Endothelial cell of umbilical vein (primary cell): Measurements from ENCODE around the gene B4GALT6. TPM values are rescaled to one million over a fixed set of nuclear protein-coding genes. Genes with fewer than 3 reads are reported as not detected.

Experiments
- BruUV-seq: library from RNA; stranded (reverse); fragments of 400-500 nt; replicated peaks from 2 replicates; lab custom pipeline; 2021; lab: Mats Ljungman, UMichigan
- CTCF ChIA-PET: fragments of 300-600, 350-600 bp; sonication (Branson Sonifier 250); formaldehyde crosslinking; loops from one replicate; lab custom pipeline; 2021; ENCODE audit warnings: antibody characterized with exemption, inconsistent platforms; lab: Charles Lee
- POLR2A ChIA-PET: fragments of 300-600, 350-600 bp; sonication (Branson Sonifier 250); formaldehyde crosslinking; loops from one replicate; lab custom pipeline; 2021; ENCODE audit warnings: antibody characterized with exemption, inconsistent platforms; lab: Charles Lee
- DNase-seq: peaks from one replicate; pipeline ENCODE4 v3.0.0-alpha.2; 2011; ENCODE audit warnings: low read depth, low spot score
- FAIRE-seq: peaks from 2 replicates; lab custom pipeline; 2011; peaks lifted over from hg19 to GRCh38; lab: Jason Lieb, UNC
- H2AFZ ChIP-seq: 2 replicates; pipeline ENCODE4 v1.6.0; 2012; ENCODE audit warnings: low read depth, low read length, control low read depth, inconsistent platforms
- H3K27ac ChIP-seq: 2 replicates; pipeline ENCODE4 v1.5.1; 2011; ENCODE audit warnings: low read depth, mild to moderate bottlenecking, control low read depth, low read length, moderate library complexity; ENCODE audit not compliant: insufficient read depth
- H3K27me3 ChIP-seq, 2 experiments: 2 replicates each; pipeline versions ENCODE4 v1.6.0 to v1.6.1; 2011; ENCODE audit warnings: low read length in 2 of 2, mixed read lengths in 1 of 2; ENCODE audit not compliant: control insufficient read depth in 2 of 2, insufficient read depth in 2 of 2
- H3K36me3 ChIP-seq, 2 experiments: 2 replicates in 1 of 2; 3 replicates in 1 of 2; pipeline ENCODE4 v1.5.1; 2011; ENCODE audit warnings: low read length in 2 of 2, mild to moderate bottlenecking in 1 of 2, moderate library complexity in 1 of 2; ENCODE audit not compliant: control insufficient read depth in 2 of 2, insufficient read depth in 2 of 2; ENCODE audit errors: extremely low read depth in 1 of 2
- H3K4me1 ChIP-seq: 3 replicates; pipeline ENCODE4 v1.5.1; 2011; ENCODE audit warnings: mild to moderate bottlenecking, low read length; ENCODE audit not compliant: control insufficient read depth, insufficient read depth; ENCODE audit errors: extremely low read depth
- H3K4me2 ChIP-seq: 2 replicates; pipeline ENCODE4 v1.6.1; 2011; ENCODE audit warnings: low read length, control low read depth, mixed read lengths; ENCODE audit not compliant: insufficient read depth
- H3K4me3 ChIP-seq, 3 experiments: fragments of 200-600 bp in 1 of 3; sonication (generic), shearing (Covaris generic) in 1 of 3; replicated peaks in 1 of 3; 2 replicates each; pipeline ENCODE4 v1.5.1; 2011 to 2016; ENCODE audit warnings: control low read depth in 3 of 3, low read length in 3 of 3, mild to moderate bottlenecking in 2 of 3, inconsistent platforms in 1 of 3, low read depth in 1 of 3, moderate library complexity in 1 of 3; ENCODE audit not compliant: insufficient read depth in 1 of 3
- H3K79me2 ChIP-seq: 2 replicates; pipeline ENCODE4 v1.6.0; 2012; ENCODE audit warnings: low read length, inconsistent platforms; ENCODE audit not compliant: control insufficient read depth, insufficient read depth
- H3K9ac ChIP-seq: replicated peaks from 2 replicates; pipeline ENCODE3; 2011; ENCODE audit warnings: low read length, control low read depth; ENCODE audit not compliant: insufficient read depth; ENCODE audit errors: extremely low read depth
- H3K9me1 ChIP-seq: replicated peaks from 3 replicates; pipeline ENCODE4 v1.6.0; 2011; ENCODE audit warnings: mild to moderate bottlenecking, low read length; ENCODE audit not compliant: control insufficient read depth, insufficient read depth; ENCODE audit errors: extremely low read depth
- H3K9me3 ChIP-seq: replicated peaks from 2 replicates; pipeline ENCODE4 v1.5.1; 2012; ENCODE audit warnings: low read length, inconsistent platforms; ENCODE audit not compliant: control insufficient read depth, insufficient read depth
- H4K20me1 ChIP-seq: replicated peaks from 2 replicates; pipeline ENCODE3; 2011; ENCODE audit warnings: mild to moderate bottlenecking, low read length; ENCODE audit not compliant: control insufficient read depth, insufficient read depth; ENCODE audit errors: extremely low read depth
- CTCF ChIP-seq, 2 donors: IDR thresholded peaks; 1 replicate in 1 of 2; 2 replicates in 1 of 2; pipeline ENCODE4 v1.5.1; 2011; ENCODE audit warnings: low read length in 2 of 2, mild to moderate bottlenecking in 2 of 2, moderate library complexity in 2 of 2, control low read depth in 1 of 2, inconsistent platforms in 1 of 2, low read depth in 1 of 2; ENCODE audit not compliant: insufficient read depth in 1 of 2; ENCODE audit errors: extremely low read depth in 1 of 2
- EZH2 ChIP-seq: IDR thresholded peaks from 2 replicates; pipeline ENCODE4 v1.6.1; 2012; ENCODE audit warnings: borderline replicate concordance, low read depth, mild to moderate bottlenecking, moderate library complexity, low read length, inconsistent platforms; ENCODE audit not compliant: severe bottlenecking
- FOS ChIP-seq: IDR thresholded peaks from 2 replicates; pipeline ENCODE4 v1.6.1; 2011; ENCODE audit warnings: mild to moderate bottlenecking, low read length, moderate library complexity, borderline replicate concordance; ENCODE audit not compliant: insufficient read depth
- GATA2 ChIP-seq: IDR thresholded peaks from 2 replicates; pipeline ENCODE4 v1.7.0; 2011; ENCODE audit warnings: low read depth, mild to moderate bottlenecking, moderate library complexity, mixed read lengths, low read length; ENCODE audit not compliant: insufficient read length, insufficient read depth
- JUN ChIP-seq: IDR thresholded peaks from 2 replicates; pipeline ENCODE4 v1.6.1; 2011; ENCODE audit warnings: borderline replicate concordance, low read depth; ENCODE audit not compliant: insufficient read length, insufficient read depth
- MAX ChIP-seq: IDR thresholded peaks from 2 replicates; pipeline ENCODE4 v1.6.1; 2011; ENCODE audit not compliant: insufficient read depth, insufficient read length
- MYC ChIP-seq: IDR thresholded peaks from one replicate; pipeline ENCODE4 v1.6.1; 2011; ENCODE audit warnings: mild to moderate bottlenecking, low read depth, low read length
- POLR2A ChIP-seq: IDR thresholded peaks from 2 replicates; pipeline ENCODE4 v1.6.1; 2012; ENCODE audit warnings: low read depth, mild to moderate bottlenecking, control low read depth, low read length
- POLR2AphosphoS5 ChIP-seq: IDR thresholded peaks from 2 replicates; pipeline ENCODE4 v1.6.1; 2012; ENCODE audit warnings: low read depth, mild to moderate bottlenecking, control low read depth, low read length, moderate library complexity; ENCODE audit not compliant: insufficient read depth
- dilution Hi-C: fragments of 300-500 bp; cut with MboI; formaldehyde crosslinking; loops from one replicate; pipeline ENCODE4 v1.15.0; 2019; ENCODE audit warnings: low sequenced_read_pairs; ENCODE audit not compliant: extremely low pct_ligation_motif_present
- intact Hi-C: fragments of 100-400 bp; cut with micrococcal nuclease; formaldehyde crosslinking; loops from one replicate; pipeline ENCODE4 v1.10.0; 2022
- polyA plus RNA-seq, 4 experiments: library from polyadenylated mRNA; depleted of rRNA in 3 of 4; stranded (reverse) in 3 of 4; unstranded in 1 of 4; fragments of >200 nt; gene quantifications; 2 replicates each; pipeline versions ENCODE4 v1.2.1 to v1.2.3, GENCODE V29; 2011 to 2012; ENCODE audit warnings: missing spikeins in 1 of 4
- total RNA-seq: library from RNA; stranded (reverse); gene quantifications from 2 replicates; pipeline ENCODE4 v1.2.3, GENCODE V29; 2021

B4GALT6 gene
- total and polyA plus RNA-seq, 2 donors (not counting 3 experiments of a cell fraction or from before 2014, with no cell fraction given) = 3.9 to 24.2 TPM

GRCh38 chr18:31634331-31634713 lies 50.1 kb downstream of the B4GALT6 start:
- Histone ChIP-seq H3K4me3 (no peak overlapping the region), H2AFZ (no peak overlapping the region), H3K9ac (no peak overlapping the region), H3K9me1 (no peaks in the 10 kb centered on the region), H3K4me1 (peaks cover 15% of the 10 kb centered on the region), H4K20me1 (no peaks in the 10 kb centered on the region), H3K36me3 (peaks cover 0 to 2% of the 10 kb centered on the region in 2 experiments), H3K79me2 (no peaks in the 10 kb centered on the region), H3K27me3 (no peaks in the 10 kb centered on the region), H3K9me3 (no peaks in the 10 kb centered on the region), H3K27ac (no peak overlapping the region), H3K4me2 (no peak overlapping the region)
- no peak for FAIRE-seq
- no TSS peak for BruUV-seq
- intact Hi-C loops (no loop called here), dilution Hi-C loops (no loop called here)
- ChIA-PET POLR2A (no interaction called here), CTCF (interaction anchor here (1.1 kb wide), 1 partner anchor 26 kb away, joined by 3 read pairs; no protein-coding TSS in a partner anchor)
- no peak for DNase-seq
- no peak for TF ChIP-seq EZH2
- TF ChIP-seq MYC = no peak
- no peak for TF ChIP-seq JUN
- no peak for TF ChIP-seq CTCF (IDR thresholded peaks at IDR 0.05; ENCODE audit: extremely low read depth in 1 of 2, insufficient read depth in 1 of 2, low read depth in 1 of 2, low read length in 2 of 2)
- no peak for TF ChIP-seq GATA2
- no peak for TF ChIP-seq POLR2AphosphoS5
- no peak for TF ChIP-seq POLR2A
- no peak for TF ChIP-seq MAX
- no peak for TF ChIP-seq FOS
